Tibial artery (tissue), 4 donors: ENCODE data around the gene PIP4P1.

ENCODE experiments used
- DNase-seq, 2 donors: peaks; one replicate each; pipeline ENCODE4 v3.0.0-alpha.2; 2019
- H3K27ac ChIP-seq, 2 donors: fragments of 200-600 bp; sonication (generic) in 1 of 2; 1 replicate in 1 of 2; 2 replicates in 1 of 2; pipeline ENCODE4 v1.5.1; 2018 to 2019; ENCODE audit warnings: mild to moderate bottlenecking in 1 of 2
- H3K27me3 ChIP-seq, 2 donors: fragments of 200-600 bp; sonication (generic) in 1 of 2; one replicate each; pipeline versions ENCODE4 v1.5.1 to v1.6.0; 2016 to 2019
- H3K36me3 ChIP-seq, 3 donors: fragments of 200-600 bp; sonication (generic) in 2 of 3; one replicate each; pipeline ENCODE4 v1.5.1; 2016 to 2019; ENCODE audit warnings: mild to moderate bottlenecking in 2 of 3
- H3K4me1 ChIP-seq, 4 donors: fragments of 200-600 bp; sonication (generic) in 2 of 4; 1 replicate in 3 of 4; 2 replicates in 1 of 4; pipeline ENCODE4 v1.5.1; 2016 to 2019
- H3K4me3 ChIP-seq, 2 donors: fragments of 200-600 bp; sonication (generic) in 1 of 2; 1 replicate in 1 of 2; 2 replicates in 1 of 2; pipeline ENCODE4 v1.5.1; 2018 to 2019; ENCODE audit warnings: mild to moderate bottlenecking in 2 of 2
- H3K9me3 ChIP-seq, 3 donors: fragments of 200-600 bp; sonication (generic) in 1 of 3; one replicate each; pipeline ENCODE4 v1.5.1; 2016 to 2019
- CTCF ChIP-seq, 2 experiments: fragments of 200-600 bp in 1 of 2; fragments of 450-650 bp in 1 of 2; IDR thresholded peaks; one replicate each; pipeline ENCODE4 v1.5.1; 2017 to 2019; ENCODE audit warnings: antibody characterized with exemption in 2 of 2, mild to moderate bottlenecking in 1 of 2, moderate library complexity in 1 of 2
- intact Hi-C: fragments of 100-400 bp; cut with DNase I; formaldehyde crosslinking; loops from one replicate; pipeline ENCODE4 v1.15.0; 2023; ENCODE audit warnings: low total_unique reads

The PIP4P1 gene

GRCh38 chr14:20409226-20409625 lies 52.0 kb downstream of the PIP4P1 start:
- Histone ChIP-seq H3K4me1 (peaks cover 0 to 22% (median 12%) of the 10 kb centered on the region in 4 donors), H3K4me3 (no peak overlapping the region), H3K9me3 (no peaks in the 10 kb centered on the region), H3K36me3 (peaks cover 38 to 45% (median 40%) of the 10 kb centered on the region in 3 donors), H3K27ac (no peak overlapping the region), H3K27me3 (no peaks in the 10 kb centered on the region)
- no peak for DNase-seq
- TF ChIP-seq CTCF (IDR thresholded peaks at IDR 0.05) = no peak
- intact Hi-C loops = no loop called here
